Measurements from ENCODE around the gene COG5.

The COG5 gene

GRCh38 chr7:107453388-107453787, 110.3 kb downstream of the COG5 start:
- no peak for DNase-seq

GRCh38 chr7:107450970-107451369, 112.8 kb downstream of the COG5 start:
- no peak for DNase-seq

GRCh38 chr7:107446988-107447387, 116.7 kb downstream of the COG5 start:
- DNase-seq: no peak

GRCh38 chr7:107446531-107446930, 117.2 kb downstream of the COG5 start:
- no peak for DNase-seq

GRCh38 chr7:107442678-107443077, 121.0 kb downstream of the COG5 start:
- DNase-seq: no peak

- DNase-seq: no peak
These were observed 121.9 kb downstream of the COG5 start for GRCh38 chr7:107441581-107442422.

- DNase-seq: no peak
These were observed 124.7 kb downstream of the COG5 start for GRCh38 chr7:107439025-107439424.

GRCh38 chr7:107435749-107436148, 128.0 kb downstream of the COG5 start:
- no peak for DNase-seq

GRCh38 chr7:107432261-107432660, 131.5 kb downstream of the COG5 start:
- DNase-seq: no peak

GRCh38 chr7:107430057-107430456, 133.7 kb downstream of the COG5 start:
- no peak for DNase-seq

GRCh38 chr7:107428642-107429041, 135.1 kb downstream of the COG5 start:
- no peak for DNase-seq

- no peak for DNase-seq
These were observed 136.3 kb downstream of the COG5 start for GRCh38 chr7:107427462-107427861.

GRCh38 chr7:107414198-107414597, 149.5 kb downstream of the COG5 start:
- no peak for DNase-seq

- DNase-seq: no peak
These were observed 155.4 kb downstream of the COG5 start for GRCh38 chr7:107408349-107408748.

- no peak for DNase-seq
These were observed 158.2 kb downstream of the COG5 start for GRCh38 chr7:107405559-107405958.

GRCh38 chr7:107404740-107405537, 158.8 kb downstream of the COG5 start:
- DNase-seq: no peak

GRCh38 chr7:107398161-107398560, 165.6 kb downstream of the COG5 start:
- no peak for DNase-seq

GRCh38 chr7:107396990-107397389, 166.7 kb downstream of the COG5 start:
- DNase-seq: no peak

GRCh38 chr7:107396081-107396480, 167.6 kb downstream of the COG5 start:
- no peak for DNase-seq

- DNase-seq: no peak
These were observed 168.9 kb downstream of the COG5 start for GRCh38 chr7:107394831-107395230.

- no peak for DNase-seq
These were observed 169.4 kb downstream of the COG5 start for GRCh38 chr7:107394276-107394675.

GRCh38 chr7:107392830-107393229, 170.9 kb downstream of the COG5 start:
- DNase-seq: no peak

- no peak for DNase-seq
These were observed 172.8 kb downstream of the COG5 start for GRCh38 chr7:107390916-107391315.

GRCh38 chr7:107388604-107389003, 175.1 kb downstream of the COG5 start:
- DNase-seq: no peak
